PC-9 (cell line): Measurements from ENCODE around the gene OR52E1.

Source experiments
- EZH2 ChIP-seq: fragments of 200-600 bp; sonication (generic); IDR thresholded peaks from 2 replicates; pipeline ENCODE4 v1.8.0; 2017; ENCODE audit warnings: antibody characterized with exemption, low read depth
- TF ChIP-seq, protein P1 (sequence below): fragments of 200-600 bp; sonication (generic); conservative IDR thresholded peaks from 2 replicates; pipeline ENCODE4 v1.6.1; 2017; ENCODE audit warnings: mixed run types, antibody characterized with exemption, mild to moderate bottlenecking, moderate library complexity

DNA sequence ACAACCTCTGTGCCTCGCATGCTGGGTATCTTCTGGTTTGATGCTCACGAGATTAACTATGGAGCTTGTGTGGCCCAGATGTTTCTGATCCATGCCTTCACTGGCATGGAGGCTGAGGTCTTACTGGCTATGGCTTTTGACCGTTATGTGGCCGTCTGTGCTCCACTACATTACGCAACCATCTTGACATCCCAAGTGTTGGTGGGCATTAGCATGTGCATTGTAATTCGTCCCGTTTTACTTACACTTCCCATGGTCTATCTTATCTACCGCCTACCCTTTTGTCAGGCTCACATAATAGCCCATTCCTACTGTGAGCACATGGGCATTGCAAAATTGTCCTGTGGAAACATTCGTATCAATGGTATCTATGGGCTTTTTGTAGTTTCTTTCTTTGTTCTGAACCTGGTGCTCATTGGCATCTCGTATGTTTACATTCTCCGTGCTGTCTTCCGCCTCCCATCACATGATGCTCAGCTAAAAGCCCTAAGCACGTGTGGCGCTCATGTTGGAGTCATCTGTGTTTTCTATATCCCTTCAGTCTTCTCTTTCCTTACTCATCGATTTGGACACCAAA, 22.5 kb upstream of the OR52E1 start:
- TF ChIP-seq, protein P1, sequence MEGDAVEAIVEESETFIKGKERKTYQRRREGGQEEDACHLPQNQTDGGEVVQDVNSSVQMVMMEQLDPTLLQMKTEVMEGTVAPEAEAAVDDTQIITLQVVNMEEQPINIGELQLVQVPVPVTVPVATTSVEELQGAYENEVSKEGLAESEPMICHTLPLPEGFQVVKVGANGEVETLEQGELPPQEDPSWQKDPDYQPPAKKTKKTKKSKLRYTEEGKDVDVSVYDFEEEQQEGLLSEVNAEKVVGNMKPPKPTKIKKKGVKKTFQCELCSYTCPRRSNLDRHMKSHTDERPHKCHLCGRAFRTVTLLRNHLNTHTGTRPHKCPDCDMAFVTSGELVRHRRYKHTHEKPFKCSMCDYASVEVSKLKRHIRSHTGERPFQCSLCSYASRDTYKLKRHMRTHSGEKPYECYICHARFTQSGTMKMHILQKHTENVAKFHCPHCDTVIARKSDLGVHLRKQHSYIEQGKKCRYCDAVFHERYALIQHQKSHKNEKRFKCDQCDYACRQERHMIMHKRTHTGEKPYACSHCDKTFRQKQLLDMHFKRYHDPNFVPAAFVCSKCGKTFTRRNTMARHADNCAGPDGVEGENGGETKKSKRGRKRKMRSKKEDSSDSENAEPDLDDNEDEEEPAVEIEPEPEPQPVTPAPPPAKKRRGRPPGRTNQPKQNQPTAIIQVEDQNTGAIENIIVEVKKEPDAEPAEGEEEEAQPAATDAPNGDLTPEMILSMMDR: no peak
- TF ChIP-seq EZH2: no peak
